Immature natural killer cell (primary cell): ENCODE results near the gene CEACAM21. TPM values are rescaled to one million over a fixed set of nuclear protein-coding genes. Genes with fewer than 3 reads are reported as not detected.

Source experiments
- polyA plus RNA-seq, 3 donors: library from polyadenylated mRNA; unstranded; fragments of 300-500 nt; fragmentation: Illumina TruSeq; gene quantifications; one replicate each; pipeline ENCODE4 v1.2.3, GENCODE V29; 2021

CEACAM21 gene
- polyA plus RNA-seq, 3 donors from 2014 or later: 16.0 to 44.9 (median 43.7) TPM

Other genes with a start within 250 kb of the CEACAM21 start
- 100 to 1,000 TPM in 1 of 3 donors, 10 to 100 TPM in 2; 51.4 to 196 (median 66.4) TPM for gene TGFB1, start 222.2 kb upstream of the CEACAM21 start, polyA plus RNA-seq
- 10 to 100 TPM in 2 of 3 donors, 1 to 10 TPM in 1; 8.9 to 14.8 (median 14.7) TPM for gene B9D2, start 212.0 kb upstream of the CEACAM21 start, polyA plus RNA-seq
- gene TMEM91, start 199.6 kb upstream of the CEACAM21 start, polyA plus RNA-seq: 1 to 10 TPM; 5.2 to 7.0 (median 6.1) TPM
- 10 to 100 TPM; 44.0 to 58.6 (median 50.3) TPM for gene EXOSC5, start 178.8 kb upstream of the CEACAM21 start, polyA plus RNA-seq
- gene BCKDHA, start 178.3 kb upstream of the CEACAM21 start, polyA plus RNA-seq: 10 to 100 TPM; 70.8 to 76.9 (median 75.5) TPM
- gene B3GNT8, start 148.8 kb upstream of the CEACAM21 start, polyA plus RNA-seq: 1 to 10 TPM in 1 of 3 donors, under 1 TPM in 1, not detected in 1; 0.23 to 1.3 TPM
- 10 to 100 TPM; 70.5 to 90.4 (median 77.3) TPM for gene DMAC2, start 136.3 kb upstream of the CEACAM21 start, polyA plus RNA-seq
- gene ERICH4, start 133.0 kb upstream of the CEACAM21 start, polyA plus RNA-seq: not detected
- gene CEACAM4, start 50.9 kb downstream of the CEACAM21 start, polyA plus RNA-seq: under 1 TPM in 1 of 3 donors, not detected in 2; 0.61 TPM
- gene CEACAM7, start 112.1 kb downstream of the CEACAM21 start, polyA plus RNA-seq: not detected
- gene CEACAM5, start 132.5 kb downstream of the CEACAM21 start, polyA plus RNA-seq: not detected
- gene CEACAM6, start 179.4 kb downstream of the CEACAM21 start, polyA plus RNA-seq: not detected
- not detected for gene CEACAM3, start 220.4 kb downstream of the CEACAM21 start, polyA plus RNA-seq